Stimulated activated CD8-positive, alpha-beta memory T cell treated with anti-CD3 and anti-CD28 coated beads, Interleukin-2, amount 100 ng/mL, for 48 hours (primary cell): Measurements from ENCODE around the gene HEMK1.

Experiments used
- DNase-seq, 2 donors: peaks; one replicate each; pipeline ENCODE4 v3.0.0-alpha.2; 2020; ENCODE audit warnings: low read depth in 2 of 2

The HEMK1 gene

DNA sequence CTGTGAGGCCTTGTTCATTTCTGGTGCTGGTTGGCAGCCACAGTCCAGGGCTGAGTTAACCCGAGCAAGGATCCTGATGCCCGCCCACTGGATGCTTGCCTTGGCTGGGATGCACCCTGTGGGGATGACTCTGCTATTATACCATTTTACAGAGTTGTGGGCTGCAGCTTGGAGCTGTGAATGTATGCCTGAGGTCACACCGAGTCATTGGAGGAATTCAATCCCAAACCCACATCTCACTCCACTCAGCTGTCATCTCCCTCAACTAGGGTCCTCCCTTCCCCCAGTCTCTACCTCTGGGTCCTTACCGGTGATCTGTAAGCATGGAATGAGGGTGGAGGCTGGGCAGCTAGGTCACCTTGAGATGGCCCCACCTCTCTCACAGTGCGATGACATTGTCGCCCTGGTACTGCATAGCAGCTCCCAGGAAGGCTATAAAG is 69.8 kb downstream of the HEMK1 start:
- DNase-seq: no peak

DNA sequence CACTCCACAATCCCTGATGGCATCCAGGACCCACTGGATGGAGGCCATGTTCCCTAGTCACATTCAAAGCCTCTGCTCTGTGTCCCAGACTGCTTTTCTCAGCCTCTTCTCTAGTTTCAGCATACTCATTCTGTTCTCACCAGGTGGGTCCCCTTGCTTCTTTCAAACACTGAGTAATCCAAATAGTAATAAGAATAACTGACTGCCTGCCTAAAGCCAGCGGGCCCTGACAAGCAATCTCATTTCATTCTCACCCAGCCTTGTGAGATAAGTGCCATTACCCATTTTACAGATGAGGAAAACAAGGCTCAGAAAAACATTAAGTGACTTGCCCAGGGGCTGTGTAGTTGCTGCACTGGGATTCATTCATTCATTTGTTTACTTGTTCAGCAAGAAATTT is 73.1 kb downstream of the HEMK1 start:
- DNase-seq: no peak

GRCh38 chr3:50644561-50644960 is 75.2 kb downstream of the HEMK1 start:
- no peak for DNase-seq

DNA sequence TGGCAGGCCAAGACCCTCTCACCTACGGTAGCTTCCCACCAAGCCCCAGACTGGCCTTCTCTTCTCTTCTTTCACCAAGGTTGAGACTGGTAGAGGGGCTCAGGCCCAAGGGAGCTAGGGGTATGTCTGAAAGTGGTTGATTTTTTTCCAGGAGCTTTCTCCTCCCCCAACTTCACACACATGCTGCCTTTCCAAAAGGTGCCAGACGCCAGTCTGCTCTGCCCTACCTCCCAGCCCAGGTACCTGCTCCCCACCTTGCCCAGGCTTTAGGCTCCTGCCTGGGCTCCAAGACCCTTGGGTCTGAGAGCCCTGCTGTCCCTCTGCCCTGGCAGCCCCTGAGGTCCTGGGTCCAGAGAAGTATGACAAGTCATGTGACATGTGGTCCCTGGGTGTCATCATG is 76.1 kb downstream of the HEMK1 start:
- no peak for DNase-seq
